Fibroblast of mammary gland (primary cell): Measurements from ENCODE around the gene MUCL3.

ENCODE experiments used
- DNase-seq: peaks from one replicate; pipeline ENCODE4 v3.0.0-alpha.2; 2010; ENCODE audit warnings: low read depth
- H3K4me3 ChIP-seq: 2 replicates; pipeline ENCODE4 v1.5.1; 2011; ENCODE audit warnings: low read depth, mild to moderate bottlenecking, low read length, moderate library complexity; ENCODE audit not compliant: control insufficient read depth
- TF ChIP-seq, protein P1 (sequence below): conservative IDR thresholded peaks from 2 replicates; pipeline ENCODE4 v1.5.1; 2011; ENCODE audit warnings: low read depth, low read length, inconsistent platforms; ENCODE audit not compliant: control insufficient read depth, insufficient read depth

MUCL3 gene

DNA sequence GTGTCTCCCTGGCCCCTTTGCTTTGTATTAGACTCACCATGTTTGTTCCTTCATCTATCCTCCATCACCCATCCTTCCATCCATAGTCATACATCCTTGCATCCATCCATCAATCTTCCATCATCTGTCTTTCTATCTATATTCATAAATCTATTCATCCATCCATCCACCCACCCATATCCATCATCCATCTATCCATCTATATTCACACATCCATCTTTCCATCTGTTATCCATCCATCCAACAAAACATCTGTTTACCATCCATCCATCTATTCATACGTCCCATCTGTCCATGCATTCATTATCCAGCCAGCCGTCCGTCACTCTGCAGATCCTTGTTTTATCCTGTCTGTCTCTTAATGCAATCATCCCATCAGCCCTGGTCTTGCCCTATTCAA lies 45.8 kb upstream of the MUCL3 start:
- H3K4me3 ChIP-seq = no peak overlapping the region
- DNase-seq = no peak
- TF ChIP-seq, protein P1, sequence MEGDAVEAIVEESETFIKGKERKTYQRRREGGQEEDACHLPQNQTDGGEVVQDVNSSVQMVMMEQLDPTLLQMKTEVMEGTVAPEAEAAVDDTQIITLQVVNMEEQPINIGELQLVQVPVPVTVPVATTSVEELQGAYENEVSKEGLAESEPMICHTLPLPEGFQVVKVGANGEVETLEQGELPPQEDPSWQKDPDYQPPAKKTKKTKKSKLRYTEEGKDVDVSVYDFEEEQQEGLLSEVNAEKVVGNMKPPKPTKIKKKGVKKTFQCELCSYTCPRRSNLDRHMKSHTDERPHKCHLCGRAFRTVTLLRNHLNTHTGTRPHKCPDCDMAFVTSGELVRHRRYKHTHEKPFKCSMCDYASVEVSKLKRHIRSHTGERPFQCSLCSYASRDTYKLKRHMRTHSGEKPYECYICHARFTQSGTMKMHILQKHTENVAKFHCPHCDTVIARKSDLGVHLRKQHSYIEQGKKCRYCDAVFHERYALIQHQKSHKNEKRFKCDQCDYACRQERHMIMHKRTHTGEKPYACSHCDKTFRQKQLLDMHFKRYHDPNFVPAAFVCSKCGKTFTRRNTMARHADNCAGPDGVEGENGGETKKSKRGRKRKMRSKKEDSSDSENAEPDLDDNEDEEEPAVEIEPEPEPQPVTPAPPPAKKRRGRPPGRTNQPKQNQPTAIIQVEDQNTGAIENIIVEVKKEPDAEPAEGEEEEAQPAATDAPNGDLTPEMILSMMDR = no peak

DNA sequence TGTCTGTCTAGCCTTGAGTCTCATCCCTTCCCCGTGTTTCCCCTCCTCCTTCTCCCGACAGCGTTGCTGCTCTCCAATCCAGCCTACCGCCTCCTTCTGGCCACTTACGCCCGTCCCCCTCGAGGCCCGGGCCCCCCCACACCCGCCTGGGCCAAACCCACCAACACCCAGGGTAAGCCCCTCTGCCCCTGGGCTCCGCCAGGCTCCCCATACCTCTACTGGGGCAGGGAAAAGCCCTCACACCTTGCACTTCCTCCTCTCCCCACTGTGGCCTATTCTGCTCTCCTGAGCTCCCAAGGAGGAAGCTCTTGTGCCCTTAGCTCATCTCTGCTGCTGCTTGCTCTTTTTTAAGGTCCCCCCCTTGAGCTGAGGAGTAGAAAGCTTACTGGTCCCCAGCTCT lies 45.4 kb upstream of the MUCL3 start:
- H3K4me3 ChIP-seq = no peak overlapping the region
- DNase-seq = no peak
- TF ChIP-seq, protein P1 = no peak

DNA sequence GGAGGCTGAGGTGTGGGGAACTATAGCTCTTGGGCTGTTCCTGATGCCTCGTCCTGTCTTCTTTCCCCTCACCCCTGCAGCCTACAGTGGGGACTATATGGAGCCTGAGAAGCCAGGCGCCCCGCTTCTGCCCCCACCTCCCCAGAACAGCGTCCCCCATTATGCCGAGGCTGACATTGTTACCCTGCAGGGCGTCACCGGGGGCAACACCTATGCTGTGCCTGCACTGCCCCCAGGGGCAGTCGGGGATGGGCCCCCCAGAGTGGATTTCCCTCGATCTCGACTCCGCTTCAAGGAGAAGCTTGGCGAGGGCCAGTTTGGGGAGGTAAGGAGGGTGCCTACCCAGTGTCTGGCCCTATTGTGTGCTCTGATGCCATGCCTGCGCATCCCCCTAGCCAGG lies 44.2 kb upstream of the MUCL3 start:
- DNase-seq = no peak
- no peak overlapping the region for H3K4me3 ChIP-seq
- TF ChIP-seq, protein P1 = no peak

DNA sequence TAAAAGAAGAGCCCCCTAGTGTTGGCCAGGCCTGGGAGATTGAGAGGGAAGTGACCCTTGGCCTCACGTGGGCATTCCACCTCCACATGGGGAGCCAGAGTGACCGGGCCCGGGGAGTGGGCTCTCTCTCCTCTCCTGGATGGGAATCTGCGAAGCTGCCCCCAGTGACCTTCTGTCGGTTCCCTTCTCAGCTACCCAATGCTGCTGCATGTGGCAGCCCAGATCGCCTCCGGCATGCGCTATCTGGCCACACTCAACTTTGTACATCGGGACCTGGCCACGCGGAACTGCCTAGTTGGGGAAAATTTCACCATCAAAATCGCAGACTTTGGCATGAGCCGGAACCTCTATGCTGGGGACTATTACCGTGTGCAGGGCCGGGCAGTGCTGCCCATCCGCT lies 42.9 kb upstream of the MUCL3 start:
- TF ChIP-seq, protein P1 = no peak
- H3K4me3 ChIP-seq = no peak overlapping the region
- no peak for DNase-seq

DNA sequence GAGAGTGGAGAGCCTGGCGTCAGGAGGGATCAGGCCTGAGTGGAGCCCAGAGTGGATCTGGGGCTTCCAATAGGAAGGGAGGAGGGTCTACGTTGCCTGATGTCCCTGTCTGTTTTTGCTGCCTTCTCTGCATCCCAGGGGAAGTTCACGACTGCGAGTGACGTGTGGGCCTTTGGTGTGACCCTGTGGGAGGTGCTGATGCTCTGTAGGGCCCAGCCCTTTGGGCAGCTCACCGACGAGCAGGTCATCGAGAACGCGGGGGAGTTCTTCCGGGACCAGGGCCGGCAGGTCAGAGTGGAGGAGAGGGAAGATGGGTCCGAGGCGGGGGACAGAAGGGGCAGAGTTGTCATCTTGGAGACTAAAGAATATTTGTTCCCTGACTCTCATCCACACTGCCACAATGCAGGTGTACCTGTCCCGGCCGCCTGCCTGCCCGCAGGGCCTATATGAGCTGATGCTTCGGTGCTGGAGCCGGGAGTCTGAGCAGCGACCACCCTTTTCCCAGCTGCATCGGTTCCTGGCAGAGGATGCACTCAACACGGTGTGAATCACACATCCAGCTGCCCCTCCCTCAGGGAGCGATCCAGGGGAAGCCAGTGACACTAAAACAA lies 41.9 kb upstream of the MUCL3 start:
- TF ChIP-seq, protein P1 = no peak
- H3K4me3 ChIP-seq = no peak overlapping the region
- no peak for DNase-seq

DNA sequence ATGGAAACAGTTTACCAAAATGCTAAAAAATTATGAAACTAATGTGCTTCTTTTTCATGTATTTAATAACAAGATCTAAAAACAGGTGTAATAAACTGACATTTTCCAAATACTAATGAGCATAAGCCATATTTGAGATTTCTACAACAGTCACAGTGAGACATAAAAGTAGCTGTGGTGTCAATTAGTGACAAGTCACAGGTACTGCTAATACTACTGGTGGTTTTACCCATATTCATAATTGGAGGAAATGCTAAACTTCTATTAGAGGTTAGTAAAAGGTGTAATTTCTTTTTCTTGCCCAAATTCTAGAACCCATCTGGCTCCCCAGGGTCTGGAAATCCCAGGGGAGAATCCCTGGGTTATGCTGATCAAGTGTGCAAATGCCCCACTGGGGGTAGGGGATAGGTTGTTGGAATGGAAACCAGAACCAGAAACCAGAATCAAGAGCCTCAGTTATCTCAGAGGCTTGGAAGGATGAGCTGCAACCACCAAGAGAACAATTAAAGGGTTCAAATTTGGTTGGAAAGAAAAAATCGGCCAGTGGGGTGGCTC lies 39.8 kb upstream of the MUCL3 start:
- TF ChIP-seq, protein P1 = no peak
- no peak for DNase-seq
- no peak overlapping the region for H3K4me3 ChIP-seq
